SK-N-SH (cell line): ENCODE results near the gene LIN9.

Experiments
- CHD2 ChIP-seq: fragments of 150-350 bp; IDR thresholded peaks from 2 replicates; pipeline ENCODE4 v1.6.1; 2018; ENCODE audit warnings: low read length; ENCODE audit not compliant: partially characterized antibody
- YY1 ChIP-seq: IDR thresholded peaks from 2 replicates; pipeline ENCODE4 v1.4.0; 2012; ENCODE audit warnings: low read depth, mild to moderate bottlenecking
- TF ChIP-seq, protein P1 (sequence below): IDR thresholded peaks from 2 replicates; pipeline ENCODE4 v1.4.0; 2012; ENCODE audit warnings: low read depth
- TF ChIP-seq, protein P2 (sequence below): fragments of 200-600 bp; sonication (generic); IDR thresholded peaks from 2 replicates; pipeline ENCODE4 v1.6.1; 2017; ENCODE audit warnings: antibody characterized with exemption, mild to moderate bottlenecking, moderate library complexity

- TF ChIP-seq, protein P1, sequence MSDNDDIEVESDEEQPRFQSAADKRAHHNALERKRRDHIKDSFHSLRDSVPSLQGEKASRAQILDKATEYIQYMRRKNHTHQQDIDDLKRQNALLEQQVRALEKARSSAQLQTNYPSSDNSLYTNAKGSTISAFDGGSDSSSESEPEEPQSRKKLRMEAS = peak; percentile 71; the same call in 1 of the 2 replicates
- TF ChIP-seq YY1 (no peak), CHD2 (no peak)
- TF ChIP-seq, protein P2, sequence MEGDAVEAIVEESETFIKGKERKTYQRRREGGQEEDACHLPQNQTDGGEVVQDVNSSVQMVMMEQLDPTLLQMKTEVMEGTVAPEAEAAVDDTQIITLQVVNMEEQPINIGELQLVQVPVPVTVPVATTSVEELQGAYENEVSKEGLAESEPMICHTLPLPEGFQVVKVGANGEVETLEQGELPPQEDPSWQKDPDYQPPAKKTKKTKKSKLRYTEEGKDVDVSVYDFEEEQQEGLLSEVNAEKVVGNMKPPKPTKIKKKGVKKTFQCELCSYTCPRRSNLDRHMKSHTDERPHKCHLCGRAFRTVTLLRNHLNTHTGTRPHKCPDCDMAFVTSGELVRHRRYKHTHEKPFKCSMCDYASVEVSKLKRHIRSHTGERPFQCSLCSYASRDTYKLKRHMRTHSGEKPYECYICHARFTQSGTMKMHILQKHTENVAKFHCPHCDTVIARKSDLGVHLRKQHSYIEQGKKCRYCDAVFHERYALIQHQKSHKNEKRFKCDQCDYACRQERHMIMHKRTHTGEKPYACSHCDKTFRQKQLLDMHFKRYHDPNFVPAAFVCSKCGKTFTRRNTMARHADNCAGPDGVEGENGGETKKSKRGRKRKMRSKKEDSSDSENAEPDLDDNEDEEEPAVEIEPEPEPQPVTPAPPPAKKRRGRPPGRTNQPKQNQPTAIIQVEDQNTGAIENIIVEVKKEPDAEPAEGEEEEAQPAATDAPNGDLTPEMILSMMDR = peak; percentile 7; the same call in 1 of the 2 replicates
Observed at GRCh38 chr1:226309398-226310244, 657 bp upstream of the LIN9 start.
